HepG2 (cell line): ENCODE results near the gene TEAD1. TPM values are rescaled to one million over a fixed set of nuclear protein-coding genes. Genes with fewer than 3 reads are reported as not detected.

Experiments used
- ATAC-seq: fragments of 200-7000 bp; cut with Tn5 transposase; 3 replicates; pipeline ENCODE4 v1.9.1; 2020; ENCODE audit warnings: mild to moderate bottlenecking, moderate library complexity
- BruUV-seq: library from RNA; stranded (reverse); fragments of 400-500 nt; replicated peaks from 2 replicates; lab custom pipeline; 2021; lab: Mats Ljungman, UMichigan
- CTCF ChIA-PET: fragments of 300-600 bp; formaldehyde crosslinking; extraction: SDS; loops from one replicate; lab custom pipeline; 2021; ENCODE audit warnings: low total read pairs, inconsistent platforms, low intra/inter-chr PET ratio; lab: Yijun Ruan, JAX
- POLR2A ChIA-PET: fragments of 350-600 bp; sonication (Branson Sonifier 250); formaldehyde crosslinking; loops from one replicate; lab custom pipeline; 2020; ENCODE audit warnings: antibody characterized with exemption, inconsistent platforms; lab: Yijun Ruan, JAX
- DNase-seq: peaks from one replicate; pipeline ENCODE4 v3.0.0-alpha.2; 2015; ENCODE audit warnings: low spot score
- FAIRE-seq: peaks from 3 replicates; lab custom pipeline; 2011; peaks lifted over from hg19 to GRCh38; lab: Jason Lieb, UNC
- H2AFZ ChIP-seq: one replicate; pipeline ENCODE4 v1.6.1; 2011; ENCODE audit warnings: low read length, inconsistent platforms
- H3K27ac ChIP-seq: fragments of 300-600 bp; 3 replicates; pipeline ENCODE4 v1.8.0; 2011; ENCODE audit warnings: mixed run types, mild to moderate bottlenecking, mixed read lengths, low read length, inconsistent platforms; ENCODE audit not compliant: insufficient read depth; ENCODE audit errors: extremely low read length
- H3K27me3 ChIP-seq, 2 experiments: fragments of 200-600 bp in 1 of 2; 2 replicates in 1 of 2; 3 replicates in 1 of 2; pipeline versions ENCODE4 v1.6.0 to v1.8.0; 2011; ENCODE audit warnings: low read length in 2 of 2, mild to moderate bottlenecking in 2 of 2, moderate library complexity in 2 of 2, inconsistent platforms in 1 of 2; ENCODE audit not compliant: insufficient read depth in 2 of 2, control insufficient read depth in 1 of 2
- H3K36me3 ChIP-seq, 2 experiments: fragments of 200-600 bp in 1 of 2; replicated peaks in 1 of 2; 2 replicates in 1 of 2; 3 replicates in 1 of 2; pipeline versions ENCODE4 v1.5.1 to v1.8.0; 2011; ENCODE audit warnings: low read length in 2 of 2, inconsistent platforms in 1 of 2; ENCODE audit not compliant: insufficient read depth in 2 of 2, control insufficient read depth in 1 of 2
- H3K4me1 ChIP-seq: 2 replicates; pipeline ENCODE4 v1.5.1; 2012; ENCODE audit warnings: low read length, inconsistent platforms; ENCODE audit not compliant: insufficient read depth
- H3K4me2 ChIP-seq: 2 replicates; pipeline ENCODE4 v1.6.0; 2011; ENCODE audit warnings: low read depth, low read length, inconsistent platforms
- H3K4me3 ChIP-seq, 3 experiments: fragments of 200-600 bp in 1 of 3; sonication (generic), shearing (Covaris generic) in 1 of 3; replicated peaks in 1 of 3; 2 replicates each; pipeline ENCODE4 v1.5.1; 2011 to 2016; ENCODE audit warnings: low read length in 3 of 3, inconsistent platforms in 2 of 3, low read depth in 2 of 3, mild to moderate bottlenecking in 2 of 3, control low read depth in 1 of 3, mixed read lengths in 1 of 3; ENCODE audit not compliant: insufficient read depth in 1 of 3
- H3K79me2 ChIP-seq: one replicate; pipeline ENCODE4 v1.6.1; 2011; ENCODE audit warnings: low read length, inconsistent platforms; ENCODE audit not compliant: insufficient read depth
- H3K9ac ChIP-seq: 2 replicates; pipeline ENCODE4 v1.6.0; 2011; ENCODE audit warnings: mild to moderate bottlenecking, low read depth, low read length, inconsistent platforms; ENCODE audit not compliant: insufficient read depth
- H3K9me3 ChIP-seq: 2 replicates; pipeline ENCODE4 v1.5.1; 2012; ENCODE audit warnings: mild to moderate bottlenecking, low read length
- H4K20me1 ChIP-seq: 2 replicates; pipeline ENCODE4 v1.6.0; 2011; ENCODE audit warnings: inconsistent platforms, mild to moderate bottlenecking, low read length, moderate library complexity; ENCODE audit not compliant: insufficient read depth
- ARNT ChIP-seq: fragments of 450-650 bp; IDR thresholded peaks from 2 replicates; pipeline ENCODE4 v1.6.1; 2017
- CBFB ChIP-seq: sonication (generic); formaldehyde crosslinking; IDR thresholded peaks from 2 replicates; pipeline ENCODE4 v1.4.0; 2020; ENCODE audit warnings: missing genetic modification reagents
- CEBPB ChIP-seq: IDR thresholded peaks from 2 replicates; pipeline ENCODE4 v1.6.1; 2011; ENCODE audit warnings: low read depth, low read length, improper control_type of control experiment, borderline replicate concordance
- CHD2 ChIP-seq: IDR thresholded peaks from 2 replicates; pipeline ENCODE4 v1.6.1; 2011; ENCODE audit warnings: low read depth, low read length, improper control_type of control experiment
- FLYWCH1 ChIP-seq: sonication (generic); formaldehyde crosslinking; IDR thresholded peaks from 2 replicates; pipeline ENCODE4 v1.8.1; 2023; ENCODE audit warnings: mild to moderate bottlenecking, missing genetic modification reagents
- FOXJ3 ChIP-seq: sonication (generic); formaldehyde crosslinking; IDR thresholded peaks from 2 replicates; pipeline ENCODE4 v1.4.0; 2020; ENCODE audit warnings: missing genetic modification reagents, mild to moderate bottlenecking, borderline replicate concordance
- GTF3A ChIP-seq: sonication (generic); formaldehyde crosslinking; conservative IDR thresholded peaks from 2 replicates; pipeline ENCODE4 v1.4.0; 2020; ENCODE audit warnings: mild to moderate bottlenecking, missing genetic modification reagents
- MED1 ChIP-seq: sonication (generic); formaldehyde crosslinking; IDR thresholded peaks from 2 replicates; pipeline ENCODE4 v1.4.0; 2020; ENCODE audit warnings: missing genetic modification reagents
- MXD3 ChIP-seq: IDR thresholded peaks from 2 replicates; pipeline ENCODE4 v1.6.1; 2016; ENCODE audit warnings: mild to moderate bottlenecking, missing biosample characterization, missing genetic modification reagents
- NR2F2 ChIP-seq: IDR thresholded peaks from 2 replicates; pipeline ENCODE4 v1.6.1; 2012; ENCODE audit warnings: low read depth, inconsistent platforms, borderline replicate concordance
- POLR2A ChIP-seq, 2 experiments: IDR thresholded peaks; 2 replicates each; pipeline ENCODE4 v1.6.1; 2011; ENCODE audit warnings: low read depth in 2 of 2, low read length in 2 of 2, mild to moderate bottlenecking in 1 of 2, moderate library complexity in 1 of 2; ENCODE audit not compliant: insufficient read depth in 1 of 2
- POLR2AphosphoS5 ChIP-seq: IDR thresholded peaks from 2 replicates; pipeline ENCODE4 v1.6.1; 2012; ENCODE audit warnings: low read depth, low read length
- RFXAP ChIP-seq: sonication (generic); formaldehyde crosslinking; IDR thresholded peaks from 2 replicates; pipeline ENCODE4 v1.4.0; 2020; ENCODE audit warnings: missing genetic modification reagents, borderline replicate concordance
- RORA ChIP-seq: sonication (generic); formaldehyde crosslinking; IDR thresholded peaks from 2 replicates; pipeline ENCODE4 v1.5.0; 2020; ENCODE audit warnings: mild to moderate bottlenecking, missing genetic modification reagents, moderate library complexity
- RXRB ChIP-seq: IDR thresholded peaks from 2 replicates; pipeline ENCODE4 v1.6.1; 2016; ENCODE audit warnings: borderline replicate concordance, missing genetic modification reagents, missing compliant biosample characterization
- SAP130 ChIP-seq: IDR thresholded peaks from 2 replicates; pipeline ENCODE4 v1.6.1; 2016; ENCODE audit warnings: low read depth
- SMAD1 ChIP-seq: sonication (generic); formaldehyde crosslinking; IDR thresholded peaks from 2 replicates; pipeline ENCODE4 v1.4.0; 2020; ENCODE audit warnings: missing genetic modification reagents, low read depth, mild to moderate bottlenecking, borderline replicate concordance
- SMYD3 ChIP-seq: sonication (generic); formaldehyde crosslinking; IDR thresholded peaks from 2 replicates; pipeline ENCODE4 v1.8.1; 2023; ENCODE audit warnings: mild to moderate bottlenecking, missing genetic modification reagents
- THRA ChIP-seq: sonication (generic); formaldehyde crosslinking; IDR thresholded peaks from 2 replicates; pipeline ENCODE4 v1.4.0; 2020; ENCODE audit warnings: missing genetic modification reagents, borderline replicate concordance
- ZBTB7B ChIP-seq: sonication (generic); formaldehyde crosslinking; IDR thresholded peaks from 2 replicates; pipeline ENCODE4 v1.4.0; 2020; ENCODE audit warnings: missing genetic modification reagents
- ZNF205 ChIP-seq: IDR thresholded peaks from 2 replicates; pipeline ENCODE4 v1.6.1; 2018; ENCODE audit warnings: missing biosample characterization, missing genetic modification reagents
- ZNF331 ChIP-seq: sonication (generic); formaldehyde crosslinking; IDR thresholded peaks from 2 replicates; pipeline ENCODE4 v1.4.0; 2020; ENCODE audit warnings: missing genetic modification reagents
- ZNF432 ChIP-seq: sonication (generic); formaldehyde crosslinking; IDR thresholded peaks from 2 replicates; pipeline ENCODE4 v1.5.0; 2020; ENCODE audit warnings: missing genetic modification reagents, mild to moderate bottlenecking, borderline replicate concordance
- ZNF770 ChIP-seq: sonication (generic); formaldehyde crosslinking; IDR thresholded peaks from 2 replicates; pipeline ENCODE4 v1.5.0; 2020; ENCODE audit warnings: mild to moderate bottlenecking, missing genetic modification reagents
- WGBS: methylation state at CpG from one replicate; pipeline ENCODE4 v1.1.6; 2017; ENCODE audit warnings: low lambda C conversion rate; 5-methylcytosine and 5-hydroxymethylcytosine counted together
- in situ Hi-C: cut with HindIII; loops from 2 replicates; pipeline ENCODE4 v1.10.0; 2017; ENCODE audit warnings: low pct_unique_long_range_greater_than_20kb; ENCODE audit not compliant: extremely low pct_ligation_motif_present
- intact Hi-C: fragments of 100-400 bp; cut with micrococcal nuclease; formaldehyde crosslinking; loops from one replicate; pipeline ENCODE4 v1.10.0; 2022; ENCODE audit not compliant: unreplicated experiment
- polyA plus RNA-seq, 8 experiments: library from polyadenylated mRNA; depleted of rRNA in 3 of 8; stranded (reverse) in 7 of 8; unstranded in 1 of 8; fragments of >200 nt; fragmentation: Illumina TruSeq in 4 of 8; extraction: Trizol in 4 of 8; gene quantifications; 2 replicates each; pipeline versions ENCODE4 v1.2.1 to v1.2.3, GENCODE V29; 2011 to 2016; ENCODE audit warnings: low read depth in 4 of 8, missing spikeins in 1 of 8, mixed read lengths in 1 of 8; ENCODE audit not compliant: insufficient read depth in 1 of 8
- total RNA-seq, 5 experiments: library from RNA; depleted of rRNA; stranded (reverse); fragments of >200 nt; fragmentation: Illumina TruSeq; extraction: Trizol; gene quantifications; 2 replicates each; pipeline ENCODE4 v1.2.3, GENCODE V29; 2016; ENCODE audit warnings: low read depth in 1 of 5

TEAD1 gene
- total and polyA plus RNA-seq, 2 of the 13 experiments (the other 11 are each of a cell fraction or from before 2014, with no cell fraction given), result 20.1 to 30.5 TPM

GRCh38 chr11:12902791-12903486 lies 228.7 kb downstream of the TEAD1 start:
- H3K79me2 ChIP-seq, result no peaks in the 10 kb centered on the region
- H3K36me3 ChIP-seq, result peaks cover 5 to 27% of the 10 kb centered on the region in 2 experiments
- ChIA-PET CTCF (no interaction called here), POLR2A (no interaction called here)
- ATAC-seq (peak; percentile 88), FAIRE-seq (peak; percentile 61), DNase-seq (peak; percentile 58)
- no TSS peak for BruUV-seq
- H4K20me1 ChIP-seq, result no peaks in the 10 kb centered on the region
- no peak overlapping the region for H3K4me3 ChIP-seq
- H3K4me2 ChIP-seq, result no peak overlapping the region
- WGBS, result 48% methylated on average over 6 of the region's 6 CpGs
- no peaks in the 10 kb centered on the region for H3K9me3 ChIP-seq
- no peak overlapping the region for H3K9ac ChIP-seq
- H3K27me3 ChIP-seq, result no peaks in the 10 kb centered on the region
- no peak overlapping the region for H3K27ac ChIP-seq
- intact Hi-C loops, result no loop called here
- H2AFZ ChIP-seq, result no peak overlapping the region
- H3K4me1 ChIP-seq, result peaks cover 33% of the 10 kb centered on the region
- in situ Hi-C loops, result no loop called here
- TF ChIP-seq CHD2 (no peak), ZNF432 (CRISPR knock-in tag) (no peak), FLYWCH1 (no peak), CEBPB (peak; percentile 87), ZBTB7B (CRISPR knock-in tag) (no peak), NR2F2 (no peak), ZNF770 (no peak), CBFB (CRISPR knock-in tag) (no peak), MXD3 (CRISPR knock-in tag) (no peak), SMAD1 (CRISPR knock-in tag) (no peak), GTF3A (CRISPR knock-in tag) (no peak), ZNF205 (no peak), SAP130 (CRISPR knock-in tag) (peak; percentile 44), MED1 (CRISPR knock-in tag) (peak; percentile 34; the same call in 1 of the 2 replicates), SMYD3 (CRISPR knock-in tag) (no peak), POLR2A (IDR thresholded peaks at IDR 0.05; ENCODE audit: insufficient read depth in 1 of 2, low read depth in 2 of 2, low read length in 2 of 2) (no peak), RFXAP (CRISPR knock-in tag) (no peak), FOXJ3 (no peak; the same call in 1 of the 2 replicates), RORA (CRISPR knock-in tag) (no peak), ARNT (no peak), RXRB (CRISPR knock-in tag) (no peak), THRA (CRISPR knock-in tag) (no peak), POLR2AphosphoS5 (no peak), ZNF331 (0 out of 2 replicates have a peak, but pooled peaks have one; percentile 21)
